HG02840 (cell line): Measurements from ENCODE around the gene ABCC4.

ENCODE experiments used
- ATAC-seq: cut with Tn5 transposase; IDR thresholded peaks from one replicate; pipeline ENCODE4 v1.9.1; 2021; ENCODE audit warnings: mild to moderate bottlenecking, moderate library complexity, moderate number of reproducible peaks; ENCODE audit not compliant: unreplicated experiment, low FRiP score

The ABCC4 gene

GRCh38 chr13:95234242-95234641 is 67.0 kb downstream of the ABCC4 start:
- peak; percentile 71 for ATAC-seq

- ATAC-seq, result no peak
These were observed 68.1 kb downstream of the ABCC4 start for GRCh38 chr13:95233026-95233635.

- no peak for ATAC-seq
These were observed 69.9 kb downstream of the ABCC4 start for GRCh38 chr13:95231393-95231792.

- no peak for ATAC-seq
These were observed 71.4 kb downstream of the ABCC4 start for GRCh38 chr13:95229855-95230254.

- no peak for ATAC-seq
These were observed 73.1 kb downstream of the ABCC4 start for GRCh38 chr13:95228130-95228529.

- ATAC-seq, result peak; percentile 87
These were observed 74.1 kb downstream of the ABCC4 start for GRCh38 chr13:95226932-95227695.

GRCh38 chr13:95226476-95226875 is 74.8 kb downstream of the ABCC4 start:
- ATAC-seq, result no peak

GRCh38 chr13:95226050-95226449 is 75.2 kb downstream of the ABCC4 start:
- no peak for ATAC-seq

GRCh38 chr13:95224064-95224463 is 77.2 kb downstream of the ABCC4 start:
- no peak for ATAC-seq

GRCh38 chr13:95222733-95223018 is 78.6 kb downstream of the ABCC4 start:
- ATAC-seq, result no peak

GRCh38 chr13:95221971-95222732 is 79.1 kb downstream of the ABCC4 start:
- no peak for ATAC-seq

GRCh38 chr13:95220611-95221010 is 80.6 kb downstream of the ABCC4 start:
- no peak for ATAC-seq

GRCh38 chr13:95217920-95218830 is 83.1 kb downstream of the ABCC4 start:
- ATAC-seq, result no peak

- ATAC-seq, result no peak
These were observed 85.1 kb downstream of the ABCC4 start for GRCh38 chr13:95216182-95216581.

- ATAC-seq, result no peak
These were observed 88.0 kb downstream of the ABCC4 start for GRCh38 chr13:95212983-95213850.

GRCh38 chr13:95209109-95209508 is 92.1 kb downstream of the ABCC4 start:
- ATAC-seq, result no peak

GRCh38 chr13:95207769-95208366 is 93.4 kb downstream of the ABCC4 start:
- peak; percentile 52 for ATAC-seq

- no peak for ATAC-seq
These were observed 95.1 kb downstream of the ABCC4 start for GRCh38 chr13:95206116-95206515.

- no peak for ATAC-seq
These were observed 97.0 kb downstream of the ABCC4 start for GRCh38 chr13:95204231-95204765.
